SIG-M5 treated with dmso at 0.1 percent for 504 hours (cell line): ENCODE data around the gene ATP9A.
"Not testable (repeated sequence)": the region's sequence is repeated elsewhere in the genome, so short reads cannot be mapped to it uniquely, and the experiment has no call there.

Experiments used
- DNase-seq: peaks from one replicate; lab custom pipeline; 2025; ENCODE audit not compliant: unreplicated experiment; lab: John Stamatoyannopoulos, UW

ATP9A gene

DNA sequence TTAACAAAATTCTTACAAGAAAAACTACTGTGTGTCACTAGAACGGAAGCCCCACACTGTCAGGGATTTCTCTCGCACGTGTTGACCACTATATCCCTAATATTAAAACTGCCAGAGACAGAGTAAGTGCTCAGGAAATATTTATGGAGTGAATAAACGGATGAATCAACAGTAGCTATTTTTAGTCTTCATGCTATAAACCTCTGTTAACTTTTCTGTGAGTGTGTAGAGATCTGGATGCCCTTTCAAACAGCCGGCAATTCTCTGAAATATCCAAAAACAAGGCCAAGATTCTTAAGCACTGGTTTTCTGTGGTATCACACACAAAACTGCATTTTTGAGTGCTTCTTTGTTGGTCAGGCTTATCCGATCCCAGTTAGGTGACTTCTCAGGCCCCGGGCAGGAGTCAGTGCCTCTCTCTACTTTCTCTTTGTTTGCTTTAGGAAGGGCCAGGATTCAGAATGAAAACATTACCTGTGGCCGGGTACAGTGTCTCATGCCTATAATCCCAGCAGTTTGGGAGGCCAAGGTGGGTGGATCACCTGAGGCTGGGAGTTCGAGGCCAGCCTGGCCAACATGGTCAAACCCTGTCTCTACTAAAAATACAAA, 15.7 kb downstream of the ATP9A start:
- DNase-seq = peak; percentile 57

DNA sequence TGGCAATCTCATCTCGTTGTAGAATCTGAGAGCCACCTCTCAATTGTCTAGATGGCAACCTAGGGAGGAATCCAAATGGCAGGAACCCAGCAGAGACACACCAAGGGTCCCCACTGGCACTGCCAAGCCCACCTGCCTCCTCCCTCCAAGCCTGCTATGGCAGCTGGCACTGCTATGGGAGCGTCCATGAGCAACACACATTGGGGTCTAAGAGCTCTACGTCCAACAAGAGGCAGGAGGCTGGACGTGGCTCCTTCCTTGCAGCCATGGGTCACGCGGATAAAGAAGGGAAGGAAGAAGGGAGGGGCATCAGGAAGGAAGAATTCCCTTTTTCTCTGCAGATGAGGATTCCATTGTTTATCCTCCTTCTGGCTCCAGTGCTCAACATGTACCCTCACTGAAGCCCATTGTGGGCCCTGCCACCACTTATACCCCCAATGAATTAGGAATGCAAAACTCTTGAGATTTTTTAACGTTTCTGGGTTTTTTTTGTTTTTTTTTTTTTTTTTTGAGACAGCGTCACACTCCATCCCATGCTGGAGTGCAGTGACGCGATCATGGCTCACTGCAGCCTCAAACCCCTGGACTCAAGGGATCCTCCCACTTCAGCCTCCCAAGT, 17.3 kb downstream of the ATP9A start:
- DNase-seq = no peak

DNA sequence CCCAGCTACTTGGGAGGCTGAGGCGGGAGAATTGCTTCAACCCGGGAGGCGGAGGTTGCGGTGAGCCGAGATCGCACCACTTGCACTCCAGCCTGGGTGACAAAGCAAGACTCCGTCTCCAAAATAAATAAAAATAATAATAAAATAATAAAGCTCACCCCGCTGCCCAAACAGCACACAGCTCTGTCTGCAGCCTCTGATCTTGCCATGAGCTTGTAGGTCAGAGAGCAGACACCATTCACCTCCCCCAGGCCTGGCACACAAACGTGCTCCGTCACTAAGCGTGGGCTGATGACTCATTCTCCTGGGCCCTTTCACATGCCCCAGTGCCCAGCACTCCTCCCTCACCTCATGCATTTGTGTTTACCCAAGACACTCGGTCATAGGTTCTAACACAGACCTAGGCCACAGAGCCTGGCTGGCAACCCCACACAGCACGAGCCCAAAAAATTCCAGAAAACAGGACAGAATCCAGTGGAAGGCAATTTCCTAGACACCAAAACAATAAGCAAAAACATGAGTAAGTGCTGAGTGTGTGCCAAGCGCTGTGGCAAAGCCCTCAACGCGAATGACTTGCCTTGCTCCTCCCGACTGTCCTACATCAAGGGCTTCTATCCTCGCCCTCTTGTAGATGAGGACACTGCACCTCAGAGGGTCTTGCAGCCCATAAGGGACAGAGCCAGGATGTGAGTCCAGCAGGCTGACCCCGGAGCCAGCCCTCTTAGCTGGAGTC, 18.0 kb downstream of the ATP9A start:
- DNase-seq = peak; percentile 97

DNA sequence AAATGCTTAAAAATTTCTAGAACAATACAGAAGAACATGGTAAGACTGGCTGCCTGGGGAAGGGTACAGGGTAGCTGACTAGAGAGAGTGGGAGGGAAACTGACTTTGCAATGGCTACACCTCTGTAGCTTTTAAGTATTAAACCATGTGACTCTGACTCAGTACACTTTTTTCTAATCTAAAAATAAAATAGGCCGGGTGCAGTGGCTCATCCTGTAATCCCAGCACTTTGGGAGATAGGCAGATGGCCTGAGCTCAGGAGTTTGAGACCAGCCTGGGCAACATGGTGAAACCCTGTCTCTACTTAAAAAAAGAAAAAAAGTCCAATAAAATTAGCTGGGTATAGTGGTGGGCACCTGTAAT, 18.5 kb downstream of the ATP9A start:
- DNase-seq = no peak

DNA sequence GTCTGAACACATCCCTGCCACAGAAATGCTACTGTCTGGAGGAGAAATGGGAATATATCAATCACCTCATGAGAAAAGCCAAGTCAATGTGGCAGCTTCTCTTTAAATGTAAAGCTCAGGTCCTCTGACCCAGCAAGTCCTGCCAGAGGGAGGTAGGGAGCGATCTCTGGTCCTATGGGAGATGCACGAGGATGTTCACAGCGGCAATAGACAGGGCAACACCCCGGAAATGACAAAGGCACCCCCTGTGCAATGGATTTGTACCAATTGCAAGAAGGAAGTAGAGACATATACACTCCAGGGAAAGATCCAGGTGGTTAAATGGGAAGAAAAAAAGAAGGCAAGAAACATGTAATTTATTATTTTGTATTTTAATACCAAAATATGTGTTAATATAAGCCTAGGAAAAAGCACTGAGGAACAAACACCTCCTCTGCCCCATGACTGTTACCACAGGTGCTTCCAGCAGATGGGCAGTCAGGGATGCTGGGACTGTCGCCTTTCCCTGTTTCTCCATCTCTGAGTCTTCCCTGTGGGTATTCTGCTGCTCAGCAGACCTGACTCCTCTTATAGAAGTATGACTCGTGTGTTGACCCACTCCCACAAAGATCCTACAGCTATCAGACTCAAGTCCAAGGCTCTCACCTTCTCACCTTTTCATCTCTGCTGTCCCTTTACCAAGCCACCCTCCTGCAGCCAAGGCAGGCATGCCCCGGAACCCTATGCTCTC, 20.8 kb downstream of the ATP9A start:
- DNase-seq = no peak

DNA sequence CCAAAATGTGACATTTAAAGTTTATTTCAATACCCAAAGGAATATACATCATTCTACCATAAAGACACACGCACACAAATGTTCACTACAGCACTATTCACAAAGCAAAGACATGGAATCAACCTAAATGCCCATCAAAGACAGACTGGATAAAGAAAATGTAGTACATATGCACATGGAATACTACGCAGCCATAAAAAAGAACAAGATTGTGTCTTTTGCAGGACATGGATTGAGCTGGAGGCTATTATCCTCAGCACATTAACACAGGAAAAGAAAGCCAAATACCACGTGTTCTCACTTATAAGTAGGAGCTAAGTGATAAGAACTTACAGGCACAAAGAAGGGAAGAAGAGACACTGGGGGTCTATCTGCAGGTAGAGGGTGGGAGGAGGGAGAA, 22.4 kb downstream of the ATP9A start:
- DNase-seq = no peak

DNA sequence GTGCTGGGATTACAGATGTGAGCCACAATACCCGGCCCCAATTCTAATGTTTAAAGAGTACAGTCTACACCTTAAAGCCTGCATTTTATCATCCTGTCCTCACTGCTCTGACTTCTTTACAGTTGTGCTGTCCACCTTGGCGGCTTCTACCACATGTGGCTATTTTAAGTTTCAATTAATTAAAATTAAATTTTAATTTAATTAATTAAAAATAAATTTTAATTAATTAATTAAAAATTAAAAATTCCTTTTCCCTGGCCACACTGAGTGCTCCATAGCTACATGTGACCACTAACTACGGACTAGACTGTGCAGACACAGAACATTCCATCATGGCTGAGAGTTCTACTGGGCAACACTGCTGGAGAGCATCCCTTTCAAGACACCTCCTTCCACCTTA, 27.4 kb downstream of the ATP9A start:
- DNase-seq = no peak

DNA sequence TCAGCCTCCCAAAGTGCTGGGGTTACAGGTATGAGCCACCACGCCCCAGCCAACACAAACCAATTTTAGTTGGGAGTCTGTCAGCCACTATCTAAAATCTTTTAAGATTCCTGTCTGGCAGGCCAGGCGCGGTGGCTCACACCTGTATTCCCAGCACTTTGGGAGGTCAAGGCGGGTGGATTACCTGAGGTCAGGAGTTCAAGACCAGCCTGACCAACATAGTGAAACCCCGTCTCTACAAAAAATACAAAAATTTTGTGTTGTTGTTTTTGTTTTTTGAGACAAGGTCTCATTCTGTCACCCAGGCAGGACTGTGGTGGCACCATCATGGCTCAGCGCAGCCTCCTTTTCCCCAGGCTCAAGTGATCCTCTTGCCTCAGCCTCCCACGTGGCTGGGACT, 27.9 kb downstream of the ATP9A start:
- DNase-seq = not testable (repeated sequence)

DNA sequence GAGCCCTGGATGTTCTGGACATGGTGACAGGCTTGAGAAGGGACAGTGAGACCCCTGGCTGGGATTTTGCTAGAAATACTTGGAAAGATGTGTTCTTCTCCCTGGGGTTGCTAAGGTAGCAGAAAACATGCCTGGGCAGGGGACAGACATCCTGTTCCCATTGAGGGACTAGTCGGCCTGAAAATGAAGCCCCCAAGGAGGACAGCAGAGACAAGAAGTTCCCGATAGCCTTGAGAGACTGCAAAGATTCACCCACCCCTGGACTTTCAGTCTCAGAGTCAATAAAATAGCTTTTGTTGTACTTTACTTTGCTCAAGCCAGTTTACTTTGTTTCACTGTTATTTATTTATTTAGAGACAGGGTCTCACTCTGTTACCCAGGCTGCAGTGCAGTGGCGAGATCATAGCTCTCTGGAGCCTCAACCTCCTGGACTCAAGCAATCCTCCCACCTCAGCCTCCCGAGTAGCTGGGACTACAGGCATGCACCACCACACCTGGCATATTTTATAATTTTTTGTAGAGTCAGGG, 28.4 kb downstream of the ATP9A start:
- DNase-seq = no peak

DNA sequence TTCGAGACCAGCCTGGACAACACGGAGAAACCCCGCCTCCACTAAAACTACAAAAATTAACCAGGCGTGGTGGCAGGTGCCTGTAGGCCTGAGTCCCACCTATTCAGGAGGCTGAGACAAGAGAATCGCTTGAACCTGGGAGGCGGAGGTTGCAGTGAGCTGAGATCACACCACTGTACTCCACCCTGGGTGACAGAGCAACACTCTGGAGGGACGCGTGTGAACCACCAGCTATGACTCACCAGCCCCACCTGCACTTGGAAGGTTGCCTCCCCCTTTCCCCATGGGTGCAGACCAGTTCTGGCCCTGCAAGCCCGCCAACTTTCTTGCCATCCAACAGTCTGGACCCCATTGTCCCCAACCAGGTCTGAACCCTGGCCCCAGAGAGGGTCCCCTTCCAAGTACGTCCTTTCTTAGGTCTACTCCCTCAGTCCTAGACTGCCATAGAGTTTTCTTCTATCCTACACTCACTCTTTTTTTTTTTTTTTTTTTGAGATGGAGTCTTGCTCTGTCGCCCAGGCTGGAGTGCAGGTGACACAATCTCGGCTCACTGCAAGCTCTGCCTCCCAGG, 29.2 kb downstream of the ATP9A start:
- no peak for DNase-seq

DNA sequence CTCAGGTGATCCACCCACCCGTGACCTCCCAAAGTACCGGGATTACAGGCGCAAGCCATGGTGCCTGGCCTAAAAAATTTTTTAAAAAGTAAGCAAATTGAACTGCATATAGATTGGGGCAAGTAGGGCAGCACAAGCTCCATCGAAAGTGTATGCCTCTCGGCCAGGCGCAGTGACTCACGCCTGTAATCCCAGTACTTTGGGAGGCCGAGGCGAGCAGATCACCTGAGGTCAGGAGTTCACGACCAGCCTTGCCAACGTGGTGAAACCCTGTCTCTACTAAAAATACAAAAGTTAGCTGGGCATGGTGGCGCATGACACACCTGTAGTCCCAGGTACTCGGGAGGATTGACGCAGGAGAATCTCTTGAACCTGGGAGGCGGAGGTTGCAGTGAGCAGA, 29.9 kb downstream of the ATP9A start:
- DNase-seq = not testable (repeated sequence)

DNA sequence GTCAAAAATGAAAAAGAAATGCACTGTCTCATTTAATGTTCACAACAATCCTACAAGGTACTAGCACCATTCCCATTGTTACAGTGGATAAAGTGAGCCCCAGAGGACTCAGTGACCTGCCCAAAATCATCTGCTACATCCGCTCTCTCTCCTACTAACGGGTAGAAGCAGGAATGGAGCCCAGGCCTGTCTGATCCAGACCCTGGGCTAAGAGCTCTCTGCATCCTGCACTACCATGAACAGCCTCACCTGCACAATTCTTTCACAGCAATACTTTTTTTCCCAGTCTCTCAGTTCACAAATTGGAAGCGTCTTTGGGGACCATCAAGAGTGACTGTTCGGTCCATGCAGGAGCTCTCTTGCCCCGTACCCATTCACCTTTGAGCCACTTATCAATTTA, 31.2 kb downstream of the ATP9A start:
- DNase-seq = no peak

DNA sequence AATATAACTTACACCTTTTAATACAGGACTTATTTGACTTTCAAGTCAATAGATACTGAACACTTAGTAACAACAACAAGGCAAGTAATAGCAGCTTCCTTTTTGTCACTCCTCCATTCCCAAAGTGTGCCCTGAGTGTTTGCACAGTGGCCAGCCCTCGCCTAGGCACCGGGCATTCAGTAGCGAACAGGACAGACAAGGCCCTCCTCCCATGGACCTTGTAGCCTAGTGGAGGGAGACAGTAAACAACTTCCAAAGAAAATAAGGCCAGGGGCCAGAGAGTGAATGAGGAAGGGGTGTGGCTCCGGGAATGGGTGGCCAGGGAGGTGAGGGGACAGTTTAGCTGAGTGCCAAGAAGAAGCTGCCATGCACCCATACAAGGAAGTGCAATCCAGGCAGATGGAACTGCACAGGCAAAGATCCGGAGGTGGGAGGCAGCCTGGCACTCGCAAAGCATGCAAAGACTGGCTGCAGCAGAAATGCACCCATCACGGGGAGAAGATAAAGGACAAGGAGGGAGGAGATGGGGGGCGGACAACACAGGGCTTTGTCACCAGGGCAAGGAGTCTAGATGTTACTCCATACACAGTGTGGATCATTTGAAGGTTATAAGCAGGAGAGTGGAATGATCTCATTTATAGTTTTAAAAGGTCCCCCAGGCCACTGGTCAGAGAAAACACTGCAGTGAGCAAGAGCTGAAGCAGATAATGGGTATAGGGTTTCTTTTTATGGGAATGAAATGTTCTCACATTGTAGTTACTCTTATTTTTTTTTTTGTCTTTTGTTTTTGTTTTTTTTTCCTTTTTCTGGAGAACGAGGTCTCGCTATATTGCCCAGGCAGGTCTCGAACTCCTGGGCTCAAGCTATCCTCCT, 32.2 kb downstream of the ATP9A start:
- no peak for DNase-seq

DNA sequence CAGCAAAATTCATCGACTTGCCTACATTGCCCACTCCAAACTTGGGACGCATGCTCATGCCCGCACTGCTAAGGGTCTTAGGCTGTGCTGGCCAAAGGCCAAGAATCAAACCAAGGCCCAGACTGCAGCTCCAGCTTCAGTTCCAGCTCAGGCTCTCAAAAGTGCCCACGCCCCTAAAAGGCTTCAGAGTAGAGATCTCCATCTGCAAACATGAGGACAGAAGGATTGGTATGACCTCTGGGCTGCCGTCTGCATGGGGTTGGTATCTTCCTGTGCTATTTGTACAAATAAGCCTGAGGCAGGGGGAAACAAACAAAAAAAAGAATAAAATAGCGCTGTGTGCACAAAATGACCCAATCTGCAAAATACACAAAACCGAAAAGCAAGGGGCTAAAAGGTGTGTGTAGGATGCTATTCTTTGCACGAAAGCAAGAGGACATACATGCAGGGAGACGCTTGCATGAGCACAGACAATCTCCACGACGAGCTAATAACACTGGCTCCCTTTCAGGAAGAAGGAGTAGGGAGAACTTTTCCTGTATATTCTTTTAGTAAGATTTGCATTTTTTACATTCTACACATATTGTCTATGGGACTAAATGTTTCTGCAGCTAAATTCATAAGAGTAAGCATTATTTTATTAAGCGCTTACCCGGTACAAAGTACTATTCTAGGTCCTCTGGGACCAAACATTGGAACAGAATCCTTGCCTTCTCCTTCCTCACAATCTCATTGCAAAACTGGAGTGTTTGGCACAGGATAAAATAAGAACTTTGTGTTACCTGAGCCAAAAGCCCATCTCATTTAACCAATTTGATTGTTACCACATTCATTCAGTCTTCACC, 33.1 kb downstream of the ATP9A start:
- DNase-seq = peak; percentile 25

DNA sequence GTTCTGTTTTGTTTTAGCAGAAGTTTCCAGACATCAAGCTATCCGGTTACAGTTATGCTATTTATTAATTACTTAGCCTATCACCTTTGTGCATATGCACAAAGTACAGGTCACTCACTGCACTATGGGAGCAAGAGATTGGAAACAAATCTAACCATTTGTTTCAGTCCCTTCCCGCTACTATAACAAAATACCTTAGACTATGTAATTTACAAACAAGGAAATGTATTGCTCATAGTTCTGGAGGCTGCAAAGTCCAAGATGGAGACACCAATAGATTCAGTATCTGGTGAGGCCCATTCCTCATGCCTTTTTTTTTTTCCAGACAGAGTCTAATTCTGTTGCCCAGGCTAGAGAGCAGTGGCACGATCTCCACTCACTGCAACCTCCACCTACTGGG, 35.1 kb downstream of the ATP9A start:
- DNase-seq = no peak

DNA sequence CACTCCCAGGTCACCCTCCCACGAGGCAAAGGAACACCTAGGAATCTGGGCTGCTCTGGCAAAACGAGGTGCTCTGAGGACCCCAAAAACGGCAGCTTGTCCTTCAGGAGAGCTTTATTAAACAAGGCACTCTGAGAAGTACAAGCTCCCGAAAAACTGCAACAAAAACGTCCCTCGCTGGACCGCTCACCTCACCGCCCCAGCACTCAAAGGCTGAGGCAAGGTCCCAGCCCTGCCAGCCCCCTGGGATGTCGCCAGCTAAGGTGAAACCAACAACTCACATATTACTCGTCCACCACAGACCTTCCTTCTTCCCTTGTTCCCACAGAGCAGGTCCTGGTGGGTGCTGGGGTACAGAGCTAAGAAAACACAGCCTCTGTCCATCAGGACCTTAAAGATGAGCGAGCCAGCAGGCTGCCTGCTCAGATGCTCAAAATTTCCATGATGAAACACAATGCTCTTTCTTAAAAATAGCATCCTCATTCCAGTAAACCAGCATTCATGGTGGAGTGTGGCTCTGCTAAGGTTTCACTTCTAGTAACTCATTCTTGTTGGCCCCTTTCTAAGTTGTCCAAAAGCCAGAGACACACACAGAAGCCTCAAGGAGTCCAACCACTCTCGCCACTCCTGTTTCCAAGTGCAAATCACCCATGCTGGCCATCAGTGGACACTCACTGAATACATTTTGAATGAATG, 35.9 kb downstream of the ATP9A start:
- no peak for DNase-seq

DNA sequence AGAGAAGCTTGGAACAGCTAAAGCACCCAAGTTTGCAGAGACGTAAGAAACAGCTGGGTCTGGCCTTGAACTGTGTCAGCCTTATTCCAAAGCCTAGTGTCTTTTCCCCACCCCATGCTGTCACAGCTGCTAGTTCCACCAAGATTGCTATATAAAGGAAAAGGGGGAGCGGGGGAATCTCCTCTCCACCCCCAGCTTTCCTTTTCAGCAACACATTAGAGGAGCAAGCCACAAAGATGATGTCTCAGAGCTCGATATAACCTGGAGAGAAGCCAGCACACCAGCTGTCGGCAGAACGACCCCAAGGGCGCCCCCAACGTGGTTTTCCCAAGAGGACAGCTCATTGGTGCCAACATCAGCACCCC, 36.5 kb downstream of the ATP9A start:
- DNase-seq = no peak

DNA sequence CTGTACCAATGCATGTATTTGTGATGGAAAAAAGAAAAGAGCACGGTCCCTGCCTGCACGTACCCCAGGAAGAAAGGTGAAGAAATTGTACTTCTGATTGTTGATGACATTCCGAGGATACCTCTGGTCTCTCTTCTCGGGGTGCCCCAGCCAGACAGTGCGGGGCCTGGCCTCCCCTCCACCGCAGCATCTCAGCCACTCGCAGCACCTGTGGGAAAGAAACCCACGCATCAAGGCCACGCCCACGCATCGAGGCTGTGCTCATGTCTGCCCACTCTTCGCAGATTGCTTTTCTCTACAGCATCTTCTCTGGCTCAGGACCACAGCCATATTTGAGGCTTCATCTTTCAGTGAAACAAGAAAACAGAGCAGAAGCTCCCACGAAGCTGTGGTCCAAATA, 38.4 kb downstream of the ATP9A start:
- DNase-seq = no peak

DNA sequence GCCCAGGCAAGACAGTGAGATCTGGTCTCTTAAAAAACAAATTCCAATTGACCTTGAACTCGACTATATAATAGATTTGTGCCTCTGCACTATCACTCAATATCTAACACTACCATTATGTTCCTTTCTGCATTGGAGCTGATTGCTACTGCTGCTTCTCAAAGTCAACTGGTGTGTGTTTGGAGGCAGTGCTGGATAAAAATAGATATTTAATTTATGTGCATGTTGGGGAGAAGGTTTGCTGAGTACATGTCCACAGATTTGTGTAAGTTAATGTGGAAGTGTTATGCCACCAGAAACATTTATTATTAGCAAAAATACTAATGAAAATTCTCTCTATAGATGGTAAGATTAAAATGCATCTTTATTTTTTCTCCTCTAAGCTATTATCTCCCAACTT, 39.5 kb downstream of the ATP9A start:
- DNase-seq = no peak
